MV-4-11 (cell line): ENCODE data around the gene APLF.
"Not testable (repeated sequence)": the region's sequence is repeated elsewhere in the genome, so short reads cannot be mapped to it uniquely, and the experiment has no call there.

Source experiments
- DNase-seq: peaks from one replicate; lab custom pipeline; 2025; lab: John Stamatoyannopoulos, UW

APLF gene

GRCh38 chr2:68441179-68441993, 26.0 kb upstream of the APLF start:
- peak; percentile 99 for DNase-seq

DNA sequence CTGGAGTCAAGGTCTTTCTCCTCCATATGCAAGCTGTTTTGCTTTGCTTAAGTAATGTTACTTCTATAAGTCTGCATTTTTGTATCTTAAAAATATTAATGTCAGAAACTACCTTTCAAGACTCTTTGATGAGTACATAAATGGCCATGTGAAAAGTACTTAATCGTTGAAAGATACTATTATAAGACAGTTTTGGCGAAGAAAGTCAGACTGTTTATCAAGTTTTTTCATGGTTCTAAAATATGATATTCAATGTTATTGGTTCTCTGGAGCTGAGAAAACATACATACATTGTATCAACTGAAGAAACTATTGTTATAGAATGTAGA, 25.4 kb upstream of the APLF start:
- DNase-seq = no peak

- not testable (repeated sequence) for DNase-seq
Observed at GRCh38 chr2:68446425-68446824, 21.0 kb upstream of the APLF start.

GRCh38 chr2:68447118-68447517, 20.3 kb upstream of the APLF start:
- DNase-seq = no peak

- DNase-seq = no peak
Observed at GRCh38 chr2:68448671-68449653, 18.4 kb upstream of the APLF start.

- DNase-seq = no peak
Observed at GRCh38 chr2:68452158-68452900, 15.1 kb upstream of the APLF start.

DNA sequence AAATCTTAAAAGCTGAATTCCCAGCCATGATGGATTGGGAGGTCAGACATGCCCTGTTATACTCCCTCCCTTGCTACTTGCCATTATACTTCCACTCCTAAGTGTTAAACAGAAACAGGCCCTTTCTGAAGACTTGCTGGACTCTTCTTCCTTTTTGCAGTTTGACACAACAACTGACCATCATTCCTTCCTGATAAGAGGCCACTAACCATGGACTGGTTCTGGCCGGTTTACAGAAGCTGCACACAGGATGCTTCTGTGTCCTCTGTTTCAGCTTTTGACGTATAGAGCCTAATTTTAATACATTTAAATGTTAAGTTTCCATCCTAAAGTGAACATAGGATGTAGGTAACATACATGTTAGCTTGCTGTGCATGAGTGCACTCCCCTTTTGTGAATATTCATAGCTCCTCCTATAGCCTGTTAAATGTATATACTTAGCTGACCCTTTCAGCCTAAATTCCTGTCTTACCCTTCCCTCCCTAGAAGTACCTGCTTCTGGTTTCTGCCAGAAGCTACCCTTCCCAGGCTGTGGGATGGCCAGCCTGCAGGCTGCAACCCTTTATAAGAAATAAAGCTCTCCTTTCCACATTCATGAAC, 13.5 kb upstream of the APLF start:
- no peak for DNase-seq

DNA sequence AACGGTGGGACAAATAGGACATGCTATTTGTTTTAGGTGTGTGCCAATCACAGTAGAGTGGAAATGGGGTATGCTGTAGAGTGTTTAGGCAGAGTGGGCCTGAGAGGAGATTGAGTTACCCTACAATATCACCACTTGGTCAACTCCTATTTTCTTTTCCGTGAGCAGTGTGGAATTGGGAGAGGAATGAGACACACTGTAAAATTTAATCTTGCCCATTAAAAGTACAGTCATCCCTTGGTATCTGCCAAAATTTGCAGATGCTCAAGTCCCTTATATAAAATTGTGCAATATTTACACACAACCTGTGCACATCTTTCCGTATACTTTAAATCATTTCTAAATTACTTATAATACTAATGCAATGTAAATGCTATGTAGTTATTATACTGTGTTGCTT, 12.7 kb upstream of the APLF start:
- DNase-seq = no peak

GRCh38 chr2:68456198-68456597, 11.2 kb upstream of the APLF start:
- DNase-seq = no peak

- DNase-seq = no peak
Observed at GRCh38 chr2:68458981-68459380, 8.4 kb upstream of the APLF start.

DNA sequence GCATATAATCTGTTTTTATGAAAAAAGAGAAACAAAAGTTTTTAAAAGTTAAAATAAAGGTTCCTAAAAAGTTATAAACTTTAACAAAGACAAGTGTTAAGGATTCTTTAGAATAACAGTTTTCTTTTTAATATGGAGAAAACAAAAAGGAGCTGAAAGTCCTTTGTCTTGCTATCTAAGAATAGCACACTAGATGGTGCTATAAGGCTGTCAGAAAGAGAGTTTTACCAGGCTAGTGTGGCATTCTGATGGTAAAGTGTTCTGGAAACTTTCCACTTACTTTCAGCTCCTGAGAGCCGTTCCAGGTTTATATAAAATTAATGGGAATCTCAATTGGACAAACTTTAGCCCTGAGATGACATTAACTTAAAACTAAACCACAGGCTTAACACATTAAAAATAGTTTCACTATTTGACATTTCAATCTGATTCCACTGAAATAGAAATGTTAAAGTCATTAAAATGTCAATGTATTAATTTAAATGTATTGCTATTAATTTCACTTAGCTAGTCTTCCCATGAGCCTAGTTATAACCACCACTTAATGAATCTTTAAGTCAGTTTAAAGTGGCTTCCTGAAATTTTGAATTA, 4.0 kb upstream of the APLF start:
- peak; percentile 53 for DNase-seq

DNA sequence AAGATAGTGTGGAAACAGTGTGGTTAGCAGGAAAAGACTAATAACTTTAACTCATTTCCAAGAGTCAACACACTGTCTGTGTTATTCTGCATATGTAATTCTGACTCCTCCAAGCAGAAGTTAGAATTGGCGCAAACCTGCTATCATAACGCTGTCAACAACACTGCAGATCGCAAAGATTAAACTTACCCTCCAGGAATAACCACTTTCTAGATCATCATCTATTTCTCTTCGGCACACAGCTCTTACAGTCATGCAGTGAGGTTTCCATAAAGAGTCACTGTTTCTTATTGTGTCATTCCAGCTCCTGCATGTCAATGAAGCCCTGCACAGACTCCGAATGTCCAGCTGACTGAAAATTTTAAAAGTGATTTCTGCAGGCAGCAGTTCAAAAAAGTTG, 2.7 kb upstream of the APLF start:
- DNase-seq = no peak

DNA sequence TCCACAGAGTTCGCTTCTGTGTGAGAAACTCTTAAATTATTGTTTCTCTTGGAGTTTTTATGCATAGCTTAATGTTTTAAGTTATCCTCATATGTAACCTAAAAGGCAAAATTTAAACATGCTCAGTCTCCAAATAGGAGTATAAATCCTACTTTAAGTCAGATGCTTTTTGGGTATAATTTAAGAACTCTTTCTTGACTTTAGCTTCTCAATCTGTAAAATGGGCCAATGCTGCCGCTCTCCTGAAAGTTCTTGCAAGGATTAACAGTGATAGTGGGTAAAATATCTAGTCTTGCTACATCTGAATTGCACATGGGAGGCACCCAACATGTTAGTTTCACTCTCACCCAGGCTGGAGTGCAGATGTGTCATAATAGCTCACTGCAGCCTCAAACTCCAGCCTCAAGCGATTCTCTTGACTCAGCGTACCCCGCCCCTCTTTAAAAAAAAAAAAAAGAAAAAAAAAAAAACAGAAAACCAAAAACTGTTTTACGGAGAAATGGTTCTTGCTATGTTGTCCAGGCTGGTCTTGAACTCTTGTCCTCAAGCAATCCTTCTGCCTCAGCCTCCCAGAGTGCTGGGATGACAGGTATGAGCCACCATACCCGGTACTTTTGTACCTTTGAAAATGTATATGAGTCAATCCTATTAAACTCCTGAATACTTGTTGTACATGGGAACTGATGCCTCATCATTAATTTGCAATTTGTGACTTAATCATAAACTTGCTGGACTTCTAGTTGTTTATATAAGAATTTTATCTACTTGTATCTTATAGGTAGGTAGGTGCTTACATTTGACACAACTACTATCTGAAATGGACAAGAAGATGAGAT, 2.1 kb upstream of the APLF start:
- DNase-seq = peak; percentile 62

DNA sequence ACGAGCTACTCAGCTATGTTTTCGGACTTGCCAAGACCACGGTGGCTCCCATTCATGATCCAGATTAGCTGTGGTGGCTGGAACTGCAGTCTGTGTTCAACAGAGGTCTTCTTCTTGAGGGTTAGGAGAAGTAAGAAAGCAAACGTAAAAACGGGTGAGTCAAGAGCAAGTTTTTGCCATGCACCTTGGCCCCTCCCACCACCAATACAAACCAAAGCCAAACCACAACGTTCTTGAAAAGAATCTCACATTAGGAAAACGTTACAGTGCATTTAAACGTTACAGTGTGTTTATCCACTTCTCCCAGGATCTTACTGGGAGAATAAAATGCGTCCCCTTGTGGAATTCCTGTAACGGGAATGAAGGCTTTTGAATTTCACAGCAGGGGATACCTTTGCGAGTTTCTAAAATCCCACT, 1.0 kb upstream of the APLF start:
- DNase-seq = peak; percentile 44

DNA sequence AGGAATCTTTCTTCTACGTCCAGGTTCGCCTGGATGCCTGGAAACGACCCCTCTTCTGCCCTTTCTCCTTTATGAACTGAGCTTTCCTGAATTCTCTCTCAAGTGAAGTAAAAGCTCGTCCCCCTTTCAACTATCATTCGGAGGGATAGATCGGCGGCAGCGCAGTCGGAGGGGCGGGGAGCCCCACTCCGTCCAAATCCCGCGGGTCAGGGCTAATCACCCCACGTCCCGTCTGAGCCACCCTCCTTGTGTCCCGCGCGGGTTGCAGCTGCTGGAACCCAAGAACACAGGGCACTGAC, 658 bp upstream of the APLF start:
- DNase-seq = no peak

DNA sequence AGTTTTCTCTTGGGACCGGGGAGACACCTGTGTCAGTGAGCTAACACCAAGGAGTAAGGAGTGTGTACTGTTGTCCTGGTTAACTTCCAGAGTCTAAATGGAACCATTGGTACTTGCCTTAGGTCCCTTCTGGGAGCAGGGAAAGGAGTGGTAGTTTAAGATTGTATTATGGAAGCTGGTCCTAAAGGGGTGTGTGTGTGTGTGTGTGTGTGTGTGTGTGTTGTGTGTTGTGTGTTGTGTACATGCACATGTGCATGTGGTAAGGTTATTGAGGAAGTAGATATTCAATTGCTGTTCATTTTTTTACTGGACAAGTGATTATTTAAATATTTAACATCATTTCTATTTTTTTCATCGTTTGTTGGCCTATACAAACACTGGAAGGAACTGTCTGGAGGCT, 1.4 kb downstream of the APLF start:
- DNase-seq = peak; percentile 10

- no peak for DNase-seq
Observed at GRCh38 chr2:68469935-68470334, 2.5 kb downstream of the APLF start.

DNA sequence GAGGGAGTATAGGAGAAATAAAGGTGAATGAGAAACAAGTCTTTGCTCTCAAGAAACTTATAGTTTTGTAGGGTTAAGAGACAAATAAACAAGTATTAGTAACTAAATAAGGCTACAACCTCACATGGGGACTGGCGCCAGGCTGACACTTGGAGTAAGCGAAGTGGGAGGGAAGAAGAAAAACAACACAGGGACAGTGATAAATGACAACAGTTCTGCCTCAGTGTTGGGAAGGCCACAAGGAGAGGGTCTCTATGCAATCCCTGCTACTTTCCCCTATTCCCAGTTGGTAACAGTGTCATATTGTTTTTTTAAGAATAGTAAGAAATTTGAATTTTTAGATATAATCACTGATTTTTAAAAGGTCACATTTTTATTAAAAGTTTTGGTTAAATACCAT, 4.0 kb downstream of the APLF start:
- DNase-seq = no peak

- no peak for DNase-seq
Observed at GRCh38 chr2:68472796-68473414, 5.5 kb downstream of the APLF start.

DNA sequence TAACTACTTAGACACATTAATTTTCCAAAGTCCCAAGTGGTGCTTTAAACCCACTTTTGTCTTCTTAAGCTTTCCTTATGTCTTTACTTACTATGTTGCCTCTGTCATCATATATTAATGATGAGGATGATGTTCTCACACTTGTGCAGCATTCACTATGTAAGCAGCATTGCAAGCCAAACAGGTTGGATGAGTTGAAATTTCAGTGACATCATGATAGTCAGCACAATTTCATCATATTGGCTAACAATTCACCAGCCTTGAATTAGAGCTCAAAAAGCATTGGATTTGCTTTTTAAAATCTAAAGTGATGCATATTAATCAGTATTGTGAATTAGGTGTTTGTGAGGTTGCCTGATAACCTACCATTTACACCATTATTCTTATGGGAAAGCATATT, 7.7 kb downstream of the APLF start:
- no peak for DNase-seq
